Heart left ventricle (tissue), 16 donors: ENCODE results near the gene GUCY2D. TPM values are rescaled to one million over a fixed set of nuclear protein-coding genes. Genes with fewer than 3 reads are reported as not detected.

Source experiments
- ATAC-seq, 4 donors: fragments of 200-7000 bp; cut with Tn5 transposase; one replicate each; pipeline ENCODE4 v1.9.1; 2020 to 2022; ENCODE audit warnings: moderate library complexity in 4 of 4, mild to moderate bottlenecking in 3 of 4, moderate number of reproducible peaks in 1 of 4
- DNase-seq, 5 donors: peaks; one replicate each; pipeline ENCODE4 v3.0.0-alpha.2; 2020
- H3K27ac ChIP-seq, 12 donors: fragments of 200-600 bp; sonication (generic) in 4 of 12; one replicate each; pipeline versions ENCODE4 v1.5.0 to v1.8.0; 2016 to 2022; ENCODE audit warnings: mild to moderate bottlenecking in 2 of 12
- H3K27me3 ChIP-seq, 9 donors: fragments of 200-600 bp; sonication (generic) in 2 of 9; one replicate each; pipeline versions ENCODE4 v1.5.1 to v1.8.0; 2016 to 2022; ENCODE audit warnings: mild to moderate bottlenecking in 3 of 9
- H3K36me3 ChIP-seq, 9 donors: fragments of 200-600 bp; sonication (generic) in 2 of 9; one replicate each; pipeline versions ENCODE4 v1.5.0 to v1.8.0; 2018 to 2022; ENCODE audit warnings: mild to moderate bottlenecking in 2 of 9
- H3K4me1 ChIP-seq, 12 donors: fragments of 200-600 bp; sonication (generic) in 4 of 12; one replicate each; pipeline versions ENCODE4 v1.5.0 to v1.8.0; 2016 to 2022; ENCODE audit warnings: mild to moderate bottlenecking in 3 of 12
- H3K4me3 ChIP-seq, 12 donors: fragments of 200-600 bp; sonication (generic) in 4 of 12; one replicate each; pipeline versions ENCODE4 v1.5.0 to v1.8.0; 2017 to 2022; ENCODE audit warnings: mild to moderate bottlenecking in 9 of 12, moderate library complexity in 4 of 12
- H3K9me3 ChIP-seq, 12 donors: fragments of 200-600 bp; sonication (generic) in 4 of 12; one replicate each; pipeline versions ENCODE4 v1.5.0 to v1.8.0; 2016 to 2022; ENCODE audit warnings: mild to moderate bottlenecking in 1 of 12
- CTCF ChIP-seq, 12 donors: fragments of 200-600 bp; sonication (generic) in 4 of 12; IDR thresholded peaks; one replicate each; pipeline versions ENCODE4 v1.5.0 to v1.8.0; 2018 to 2022; ENCODE audit warnings: antibody characterized with exemption in 12 of 12, mild to moderate bottlenecking in 5 of 12
- POLR2A ChIP-seq, 2 donors: fragments of 450-650 bp; IDR thresholded peaks; one replicate each; pipeline ENCODE4 v1.6.1; 2017; ENCODE audit warnings: antibody characterized with exemption in 2 of 2, mild to moderate bottlenecking in 2 of 2, moderate library complexity in 2 of 2
- WGBS, 4 donors: extraction: QIAGEN DNeasy Blood & Tissue Kit in 2 of 4; methylation state at CpG; one replicate each; pipeline versions ENCODE4 v1.1.5 to v1.1.7; 2013 to 2018; 5-methylcytosine and 5-hydroxymethylcytosine counted together
- intact Hi-C, 10 donors: fragments of 100-400 bp; cut with DNase I; formaldehyde crosslinking; loops; one replicate each; pipeline versions ENCODE4 v1.11.1 to v1.14.2; 2022
- polyA plus RNA-seq, 2 donors: library from polyadenylated mRNA; stranded (reverse); fragments of 200-250 nt; gene quantifications; one replicate each; pipeline ENCODE4 v1.2.3, GENCODE V29; 2013
- total RNA-seq, 9 donors: library from RNA; depleted of rRNA in 2 of 9; stranded (reverse); fragments of >200 nt in 2 of 9; fragmentation: NEBNext Ultra II Directional in 3 of 9; extraction: Animal tissue kit (Norgen Biotek cat#: 25700) in 3 of 9; gene quantifications; one replicate each; pipeline versions ENCODE4 v1.1.0 to v1.2.4, GENCODE V29; 2016 to 2023
- donor health status: ischemic (EF 13 %, LVEDD 7.1; RV severe dilation, severe dysfunction).
- donor health status: healthy with polysubstance abuse.
- donor health status: DM: no; HTN: yes; CAD: no.
- donor health status: DM: no; HTN: no; CAD: no.
- donor health status: ischemic (EF 25% LVEDD 6.9; RV normal size, moderate dysfunction).
- donor health status: ischemic (EF 25% LVEDD 5.7; RV mildly dilated, moderate dysfunction).
- donor health status: healthy.
- donor health status: DM: yes; HTN: yes; CAD: no.
- donor health status: ischemic (EF 35%, LVEDD 5.7; RV mildly dilated, moderate dysfunction).
- donor health status: nonischemic (EF 11% LVEDD 7.7; RV severe dilation, severe dysfunction).
- donor health status: DM: yes; HTN: yes; CAD: no.
- donor health status: PGD.
- donor health status: ischemic (EF 29% LVEDD 5.4; RV normal size, mild dysfunction).
- donor health status: nonischemic (EF 23%, LVEDD 6.1; RV moderate dilation, normal function).

GUCY2D gene
- total and polyA plus RNA-seq, 11 donors: 0.04 TPM; not detected in 10

DNA sequence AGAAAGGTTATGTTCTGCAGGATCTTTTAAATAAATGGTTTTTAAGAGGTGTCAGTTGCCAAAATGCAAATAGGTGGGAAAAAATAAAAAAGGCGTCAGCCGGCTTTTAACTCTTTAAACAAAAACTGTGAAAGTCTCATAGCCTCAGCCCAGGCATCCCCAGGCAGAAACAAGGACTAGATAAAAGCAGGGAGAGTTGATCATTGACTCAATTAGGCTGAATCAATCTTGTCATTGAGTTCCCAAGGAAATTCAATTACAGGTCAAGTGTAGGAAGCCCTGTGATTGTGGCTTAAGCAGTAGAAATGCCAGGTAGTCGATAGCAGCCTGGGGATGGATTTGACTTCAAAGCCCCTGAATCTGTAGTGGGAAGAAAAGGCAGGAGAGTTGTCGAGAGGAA is 30.8 kb upstream of the GUCY2D start:
- H3K36me3 ChIP-seq: no peaks in the 10 kb centered on the region
- peaks cover 0 to 17% (median 0%) of the 10 kb centered on the region in 9 donors for H3K27me3 ChIP-seq
- intact Hi-C loops: no loop called here
- 75 to 84% (median 77%) methylated on average over 4 of the region's 4 CpGs for WGBS, 4 donors
- no peak for TF ChIP-seq POLR2A (IDR thresholded peaks at IDR 0.05)
- TF ChIP-seq CTCF (IDR thresholded peaks at IDR 0.05): no peak
- H3K4me1 ChIP-seq: no peaks in the 10 kb centered on the region
- H3K9me3 ChIP-seq: peaks cover 0 to 21% (median 11%) of the 10 kb centered on the region in 12 donors
- DNase-seq: no peak
- no peak overlapping the region for H3K27ac ChIP-seq
- no peak overlapping the region for H3K4me3 ChIP-seq
- ATAC-seq: no peak

- intact Hi-C loops: no loop called here
- H3K27ac ChIP-seq: no peak overlapping the region
- peaks cover 0 to 21% (median 11%) of the 10 kb centered on the region in 12 donors for H3K9me3 ChIP-seq
- WGBS, 4 donors: 92 to 97% (median 94%) methylated on average over 8 of the region's 8 CpGs
- DNase-seq: no peak
- no peak for ATAC-seq
- no peaks in the 10 kb centered on the region for H3K36me3 ChIP-seq
- H3K4me1 ChIP-seq: no peaks in the 10 kb centered on the region
- H3K4me3 ChIP-seq: no peak overlapping the region
- TF ChIP-seq POLR2A (IDR thresholded peaks at IDR 0.05): no peak
- peak in 4 of 12 donors; percentile 6 to 22 (median 12) for TF ChIP-seq CTCF (IDR thresholded peaks at IDR 0.05)
- peaks cover 0 to 17% (median 0%) of the 10 kb centered on the region in 9 donors for H3K27me3 ChIP-seq
Observed at GRCh38 chr17:7972131-7972785, 30.2 kb upstream of the GUCY2D start.

GRCh38 chr17:7974638-7975131 is 27.7 kb upstream of the GUCY2D start:
- ATAC-seq (no peak), DNase-seq (no peak)
- peaks cover 0 to 21% (median 11%) of the 10 kb centered on the region in 12 donors for H3K9me3 ChIP-seq
- H3K27me3 ChIP-seq: peaks cover 0 to 17% (median 0%) of the 10 kb centered on the region in 9 donors
- no peaks in the 10 kb centered on the region for H3K4me1 ChIP-seq
- H3K27ac ChIP-seq: no peak overlapping the region
- H3K4me3 ChIP-seq: no peak overlapping the region
- H3K36me3 ChIP-seq: no peaks in the 10 kb centered on the region
- intact Hi-C loops: no loop called here
- TF ChIP-seq POLR2A (IDR thresholded peaks at IDR 0.05) (no peak), CTCF (IDR thresholded peaks at IDR 0.05) (no peak)

- H3K27me3 ChIP-seq: peaks cover 0 to 10% (median 0%) of the 10 kb centered on the region in 9 donors
- H3K9me3 ChIP-seq: peaks cover 0 to 21% (median 11%) of the 10 kb centered on the region in 12 donors
- no peak overlapping the region for H3K4me3 ChIP-seq
- no peaks in the 10 kb centered on the region for H3K36me3 ChIP-seq
- TF ChIP-seq CTCF (IDR thresholded peaks at IDR 0.05): no peak
- TF ChIP-seq POLR2A (IDR thresholded peaks at IDR 0.05): no peak
- WGBS, 4 donors: 89 to 94% (median 92%) methylated on average over 4 of the region's 4 CpGs
- intact Hi-C loops: no loop called here
- DNase-seq: no peak
- peaks cover 0 to 3% (median 0%) of the 10 kb centered on the region in 12 donors for H3K4me1 ChIP-seq
- no peak overlapping the region for H3K27ac ChIP-seq
- no peak for ATAC-seq
Observed at GRCh38 chr17:7977039-7977438, 25.4 kb upstream of the GUCY2D start.
